Vagina (tissue), 2 donors: ENCODE results near the gene DROSHA. TPM values are rescaled to one million over a fixed set of nuclear protein-coding genes. Genes with fewer than 3 reads are reported as not detected.

Experiments used
- DNase-seq, 2 donors: peaks; one replicate each; pipeline ENCODE4 v3.0.0-alpha.2; 2017; ENCODE audit errors: extremely low spot score in 2 of 2
- H3K27ac ChIP-seq: fragments of 200-600 bp; sonication (generic); one replicate; pipeline ENCODE4 v1.5.1; 2019
- H3K27me3 ChIP-seq: fragments of 200-600 bp; sonication (generic); one replicate; pipeline ENCODE4 v1.5.1; 2019
- H3K36me3 ChIP-seq, 2 donors: fragments of 200-600 bp; sonication (generic); one replicate each; pipeline ENCODE4 v1.5.1; 2017 to 2019
- H3K4me1 ChIP-seq: fragments of 200-600 bp; sonication (generic); one replicate; pipeline ENCODE4 v1.5.1; 2019
- H3K4me3 ChIP-seq, 2 donors: fragments of 200-600 bp; sonication (generic); 1 replicate in 1 of 2; 2 replicates in 1 of 2; pipeline ENCODE4 v1.5.1; 2016 to 2019
- H3K9me3 ChIP-seq: fragments of 200-600 bp; sonication (generic); one replicate; pipeline ENCODE4 v1.5.1; 2019
- CTCF ChIP-seq, 3 experiments: fragments of 450-650 bp in 2 of 3; fragments of 200-600 bp in 1 of 3; sonication (generic) in 1 of 3; IDR thresholded peaks; one replicate each; pipeline ENCODE4 v1.5.1; 2017 to 2019; ENCODE audit warnings: antibody characterized with exemption in 3 of 3, mild to moderate bottlenecking in 2 of 3, moderate library complexity in 2 of 3
- POLR2A ChIP-seq, 2 donors: fragments of 450-650 bp; IDR thresholded peaks; one replicate each; pipeline ENCODE4 v1.6.1; 2017; ENCODE audit warnings: antibody characterized with exemption in 2 of 2, mild to moderate bottlenecking in 2 of 2, moderate library complexity in 2 of 2
- POLR2AphosphoS5 ChIP-seq, 2 donors: sonication (generic); formaldehyde crosslinking; IDR thresholded peaks; one replicate each; pipeline ENCODE4 v1.9.0; 2017; ENCODE audit warnings: antibody characterized with exemption in 2 of 2, mild to moderate bottlenecking in 2 of 2, low read depth in 1 of 2; ENCODE audit not compliant: insufficient read depth in 1 of 2
- intact Hi-C: fragments of 100-400 bp; cut with DNase I; formaldehyde crosslinking; loops from one replicate; pipeline ENCODE4 v1.15.1; 2023
- total RNA-seq: library from RNA; depleted of rRNA; stranded (reverse); fragments of >200 nt; gene quantifications from one replicate; pipeline ENCODE4 v1.2.3, GENCODE V29; 2016

The DROSHA gene
- total RNA-seq, 1 donor from 2014 or later, result 50.1 TPM

GRCh38 chr5:31464081-31464480, 67.8 kb downstream of the DROSHA start:
- TF ChIP-seq POLR2AphosphoS5 (IDR thresholded peaks at IDR 0.05; ENCODE audit: insufficient read depth in 1 of 2, low read depth in 1 of 2) (no peak), POLR2A (IDR thresholded peaks at IDR 0.05) (no peak), CTCF (IDR thresholded peaks at IDR 0.05) (no peak)
- H3K36me3 ChIP-seq, result peaks cover 0 to 35% of the 10 kb centered on the region in 2 donors
- H3K27ac ChIP-seq, result no peak overlapping the region
- no peaks in the 10 kb centered on the region for H3K27me3 ChIP-seq
- H3K4me1 ChIP-seq, result no peaks in the 10 kb centered on the region
- intact Hi-C loops, result no loop called here
- H3K9me3 ChIP-seq, result no peaks in the 10 kb centered on the region
- no peak overlapping the region for H3K4me3 ChIP-seq
- no peak for DNase-seq

DNA sequence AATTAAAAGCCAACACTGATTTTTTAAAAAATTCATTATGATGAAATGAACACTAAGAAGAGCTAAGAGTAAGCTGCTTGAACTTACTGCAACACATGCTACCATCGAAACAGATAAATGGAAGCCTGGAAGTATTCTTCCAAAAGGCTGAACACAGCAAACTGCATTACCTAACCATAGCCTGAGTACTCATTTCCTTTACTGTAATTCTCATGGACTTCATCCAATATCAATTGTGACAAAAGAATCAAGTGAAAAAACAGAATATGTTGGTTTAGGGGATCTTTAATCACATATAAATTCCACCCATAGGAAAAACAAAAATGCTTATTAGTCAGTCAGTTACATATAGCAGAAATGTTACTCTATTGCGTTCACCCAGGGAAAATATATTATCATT, 68.5 kb downstream of the DROSHA start:
- Histone ChIP-seq H3K4me3 (no peak overlapping the region), H3K27me3 (no peaks in the 10 kb centered on the region), H3K36me3 (peaks cover 0 to 41% of the 10 kb centered on the region in 2 donors), H3K4me1 (no peaks in the 10 kb centered on the region), H3K9me3 (no peaks in the 10 kb centered on the region), H3K27ac (no peak overlapping the region)
- intact Hi-C loops, result no loop called here
- DNase-seq, result no peak
- no peak for TF ChIP-seq POLR2AphosphoS5 (IDR thresholded peaks at IDR 0.05; ENCODE audit: insufficient read depth in 1 of 2, low read depth in 1 of 2)
- TF ChIP-seq CTCF (IDR thresholded peaks at IDR 0.05), result no peak
- TF ChIP-seq POLR2A (IDR thresholded peaks at IDR 0.05), result no peak

GRCh38 chr5:31459594-31459993, 72.3 kb downstream of the DROSHA start:
- no peaks in the 10 kb centered on the region for H3K9me3 ChIP-seq
- no peak for DNase-seq
- intact Hi-C loops, result no loop called here
- TF ChIP-seq POLR2AphosphoS5 (IDR thresholded peaks at IDR 0.05; ENCODE audit: insufficient read depth in 1 of 2, low read depth in 1 of 2), result no peak
- no peak for TF ChIP-seq POLR2A (IDR thresholded peaks at IDR 0.05)
- TF ChIP-seq CTCF (IDR thresholded peaks at IDR 0.05), result no peak
- H3K27ac ChIP-seq, result no peak overlapping the region
- H3K4me1 ChIP-seq, result no peaks in the 10 kb centered on the region
- H3K4me3 ChIP-seq, result no peak overlapping the region
- peaks cover 0 to 37% of the 10 kb centered on the region in 2 donors for H3K36me3 ChIP-seq
- H3K27me3 ChIP-seq, result no peaks in the 10 kb centered on the region

- H3K9me3 ChIP-seq, result no peaks in the 10 kb centered on the region
- no peaks in the 10 kb centered on the region for H3K27me3 ChIP-seq
- H3K27ac ChIP-seq, result no peak overlapping the region
- H3K4me3 ChIP-seq, result no peak overlapping the region
- TF ChIP-seq POLR2A (IDR thresholded peaks at IDR 0.05), result no peak
- TF ChIP-seq CTCF (IDR thresholded peaks at IDR 0.05), result no peak
- TF ChIP-seq POLR2AphosphoS5 (IDR thresholded peaks at IDR 0.05; ENCODE audit: insufficient read depth in 1 of 2, low read depth in 1 of 2), result no peak
- no peak for DNase-seq
- no peaks in the 10 kb centered on the region for H3K4me1 ChIP-seq
- intact Hi-C loops, result no loop called here
- peaks cover 0 to 34% of the 10 kb centered on the region in 2 donors for H3K36me3 ChIP-seq
Observed at GRCh38 chr5:31455172-31455571, 76.7 kb downstream of the DROSHA start.

DNA sequence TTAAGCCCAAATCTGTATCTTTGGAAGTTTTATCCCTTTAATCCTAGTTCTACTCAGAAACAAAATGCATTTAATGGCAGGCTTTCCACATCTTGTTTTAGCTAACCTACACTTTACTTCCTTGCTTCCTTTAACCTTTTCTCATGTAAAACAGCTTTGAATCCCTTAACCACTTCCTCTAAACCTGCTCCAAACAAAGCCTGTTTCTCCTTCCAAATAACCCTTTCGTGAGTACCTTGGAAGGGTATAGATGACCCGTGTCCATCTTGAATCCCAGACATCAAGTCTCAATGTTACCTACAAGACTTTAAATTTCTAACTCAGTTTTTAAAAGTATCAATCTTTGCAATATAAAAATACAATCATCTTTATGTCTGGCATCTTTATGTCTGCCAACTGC, 78.4 kb downstream of the DROSHA start:
- no peaks in the 10 kb centered on the region for H3K4me1 ChIP-seq
- H3K36me3 ChIP-seq, result peaks cover 0 to 46% of the 10 kb centered on the region in 2 donors
- H3K27ac ChIP-seq, result no peak overlapping the region
- no peak for DNase-seq
- H3K27me3 ChIP-seq, result no peaks in the 10 kb centered on the region
- intact Hi-C loops, result no loop called here
- H3K9me3 ChIP-seq, result no peaks in the 10 kb centered on the region
- no peak for TF ChIP-seq POLR2AphosphoS5 (IDR thresholded peaks at IDR 0.05; ENCODE audit: insufficient read depth in 1 of 2, low read depth in 1 of 2)
- no peak for TF ChIP-seq POLR2A (IDR thresholded peaks at IDR 0.05)
- no peak for TF ChIP-seq CTCF (IDR thresholded peaks at IDR 0.05)
- no peak overlapping the region for H3K4me3 ChIP-seq
